ENCODE data around the gene MAP7D3. TPM values are rescaled to one million over a fixed set of nuclear protein-coding genes. Genes with fewer than 3 reads are reported as not detected.

MAP7D3 gene
- polyA plus RNA-seq, 3 donors: 1.8 to 3.4 (median 2.9) TPM

- H3K9ac ChIP-seq (ENCODE audit: insufficient read depth, low read length, poor library complexity, severe bottlenecking): no peak overlapping the region
- no CpG with 5 or more reads among the region's 1 CpG for WGBS (ENCODE audit: insufficient coverage)
- H3K4me2 ChIP-seq (replicated peaks; ENCODE audit: extremely low read depth, low read length, poor library complexity, severe bottlenecking): no peak overlapping the region
- peaks cover 0 to 5% of the 10 kb centered on the region in 2 donors for H3K4me1 ChIP-seq (ENCODE audit: control insufficient read depth in 1 of 2, insufficient read depth in 2 of 2, low read length in 2 of 2)
- Mint-ChIP-seq H3K27ac (no peak overlapping the region), H3K9me3 (peaks cover 0 to 3% (median 0%) of the 10 kb centered on the region in 7 donors), H3K27me3 (ENCODE audit: low read depth in 3 of 3) (peaks cover 0 to 5% (median 1%) of the 10 kb centered on the region in 3 donors), H3K4me3 (no peak overlapping the region), H3K36me3 (no peaks in the 10 kb centered on the region), H3K4me1 (peaks cover 5% of the 10 kb centered on the region)
- H3K4me3 ChIP-seq (replicated peaks in 1 of 3; ENCODE audit: low read depth in 2 of 3, low read length in 3 of 3): no peak overlapping the region
- no peaks in the 10 kb centered on the region for H3K79me2 ChIP-seq (ENCODE audit: insufficient read depth, low read length)
- no peaks in the 10 kb centered on the region for H3K9me3 ChIP-seq (replicated peaks in 1 of 2; ENCODE audit: control insufficient read depth in 1 of 2, insufficient read depth in 1 of 2, low read length in 2 of 2)
- H3K36me3 ChIP-seq (replicated peaks in 1 of 2; ENCODE audit: control insufficient read depth in 1 of 2, insufficient read depth in 2 of 2, low read length in 2 of 2): no peaks in the 10 kb centered on the region
- no peak for DNase-seq
- H3K27ac ChIP-seq (ENCODE audit: low read depth in 1 of 2, low read length in 2 of 2): no peak overlapping the region
- intact Hi-C loops (cut with micrococcal nuclease): no loop called here
- H4K20me1 ChIP-seq (ENCODE audit: insufficient read depth, low read length): no peaks in the 10 kb centered on the region
- TF ChIP-seq, protein P1, sequence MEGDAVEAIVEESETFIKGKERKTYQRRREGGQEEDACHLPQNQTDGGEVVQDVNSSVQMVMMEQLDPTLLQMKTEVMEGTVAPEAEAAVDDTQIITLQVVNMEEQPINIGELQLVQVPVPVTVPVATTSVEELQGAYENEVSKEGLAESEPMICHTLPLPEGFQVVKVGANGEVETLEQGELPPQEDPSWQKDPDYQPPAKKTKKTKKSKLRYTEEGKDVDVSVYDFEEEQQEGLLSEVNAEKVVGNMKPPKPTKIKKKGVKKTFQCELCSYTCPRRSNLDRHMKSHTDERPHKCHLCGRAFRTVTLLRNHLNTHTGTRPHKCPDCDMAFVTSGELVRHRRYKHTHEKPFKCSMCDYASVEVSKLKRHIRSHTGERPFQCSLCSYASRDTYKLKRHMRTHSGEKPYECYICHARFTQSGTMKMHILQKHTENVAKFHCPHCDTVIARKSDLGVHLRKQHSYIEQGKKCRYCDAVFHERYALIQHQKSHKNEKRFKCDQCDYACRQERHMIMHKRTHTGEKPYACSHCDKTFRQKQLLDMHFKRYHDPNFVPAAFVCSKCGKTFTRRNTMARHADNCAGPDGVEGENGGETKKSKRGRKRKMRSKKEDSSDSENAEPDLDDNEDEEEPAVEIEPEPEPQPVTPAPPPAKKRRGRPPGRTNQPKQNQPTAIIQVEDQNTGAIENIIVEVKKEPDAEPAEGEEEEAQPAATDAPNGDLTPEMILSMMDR (IDR thresholded peaks at IDR 0.05): no peak
- H2AFZ ChIP-seq (ENCODE audit: insufficient read depth, low read depth, low read length, poor library complexity, severe bottlenecking): no peak overlapping the region
- no peaks in the 10 kb centered on the region for H3K27me3 ChIP-seq (ENCODE audit: control insufficient read depth in 2 of 2, insufficient read depth in 2 of 2, low read length in 2 of 2)
Measured at GRCh38 chrX:136266828-136267227, 15.6 kb upstream of the MAP7D3 start.

DNA sequence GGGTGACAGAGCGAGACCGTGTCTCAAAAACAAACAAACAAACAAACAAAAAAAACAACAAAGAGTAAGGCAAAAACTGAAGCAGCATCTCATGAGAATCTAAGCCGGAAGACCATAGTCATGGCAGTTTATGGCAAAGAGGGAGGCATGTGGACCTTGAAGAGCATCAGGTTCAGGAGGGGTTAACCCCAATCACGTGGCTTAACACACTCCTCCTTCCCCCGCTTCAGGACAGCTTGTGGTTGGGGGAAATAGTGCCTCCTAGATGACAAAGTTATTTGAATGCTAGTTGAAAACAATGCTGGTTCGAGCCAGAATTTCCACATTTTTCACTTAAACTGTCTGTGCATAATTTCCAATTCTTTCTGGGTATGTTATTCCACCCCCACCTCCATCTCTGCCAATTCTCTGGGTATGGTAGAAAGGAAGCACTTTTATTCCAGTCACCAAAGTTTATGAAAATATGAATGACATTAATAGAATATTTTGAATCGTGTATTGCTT is 11.7 kb upstream of the MAP7D3 start:
- Mint-ChIP-seq H3K36me3 (no peaks in the 10 kb centered on the region), H3K4me1 (peaks cover 6% of the 10 kb centered on the region), H3K27me3 (ENCODE audit: low read depth in 3 of 3) (peaks cover 0 to 10% (median 1%) of the 10 kb centered on the region in 3 donors), H3K27ac (no peak overlapping the region), H3K4me3 (no peak overlapping the region), H3K9me3 (peaks cover 0 to 3% (median 0%) of the 10 kb centered on the region in 7 donors)
- intact Hi-C loops (cut with micrococcal nuclease): no loop called here
- no peaks in the 10 kb centered on the region for H3K9me3 ChIP-seq (replicated peaks in 1 of 2; ENCODE audit: control insufficient read depth in 1 of 2, insufficient read depth in 1 of 2, low read length in 2 of 2)
- DNase-seq: no peak
- H3K4me1 ChIP-seq (ENCODE audit: control insufficient read depth in 1 of 2, insufficient read depth in 2 of 2, low read length in 2 of 2): no peaks in the 10 kb centered on the region
- no peaks in the 10 kb centered on the region for H3K27me3 ChIP-seq (ENCODE audit: control insufficient read depth in 2 of 2, insufficient read depth in 2 of 2, low read length in 2 of 2)
- no peaks in the 10 kb centered on the region for H3K79me2 ChIP-seq (ENCODE audit: insufficient read depth, low read length)
- no peak overlapping the region for H3K4me2 ChIP-seq (replicated peaks; ENCODE audit: extremely low read depth, low read length, poor library complexity, severe bottlenecking)
- H3K36me3 ChIP-seq (replicated peaks in 1 of 2; ENCODE audit: control insufficient read depth in 1 of 2, insufficient read depth in 2 of 2, low read length in 2 of 2): no peaks in the 10 kb centered on the region
- no peak overlapping the region for H3K4me3 ChIP-seq (replicated peaks in 1 of 3; ENCODE audit: low read depth in 2 of 3, low read length in 3 of 3)
- no CpG with 5 or more reads among the region's 7 CpGs for WGBS (ENCODE audit: insufficient coverage)
- H3K9ac ChIP-seq (ENCODE audit: insufficient read depth, low read length, poor library complexity, severe bottlenecking): no peak overlapping the region
- TF ChIP-seq, protein P1 (IDR thresholded peaks at IDR 0.05): no peak
- H3K27ac ChIP-seq (ENCODE audit: low read depth in 1 of 2, low read length in 2 of 2): no peak overlapping the region
- H4K20me1 ChIP-seq (ENCODE audit: insufficient read depth, low read length): no peaks in the 10 kb centered on the region
- H2AFZ ChIP-seq (ENCODE audit: insufficient read depth, low read depth, low read length, poor library complexity, severe bottlenecking): no peak overlapping the region
